KMS-11 (cell line): ENCODE measurements around the gene KYAT1.

Experiments used
- H2AFZ ChIP-seq: fragments of 200-600 bp; sonication (generic); 2 replicates; pipeline ENCODE4 v1.6.1; 2016; ENCODE audit warnings: antibody characterized with exemption, mixed run types, low read depth
- H3K27ac ChIP-seq: fragments of 200-600 bp; sonication (generic); 2 replicates; pipeline ENCODE4 v1.6.1; 2016; ENCODE audit warnings: mild to moderate bottlenecking, mixed run types
- H3K27me3 ChIP-seq: fragments of 200-600 bp; sonication (generic); 2 replicates; pipeline ENCODE4 v1.6.1; 2017; ENCODE audit warnings: mild to moderate bottlenecking, low read depth, mixed run types, moderate library complexity; ENCODE audit not compliant: insufficient read depth
- H3K36me3 ChIP-seq: fragments of 200-600 bp; sonication (generic); 2 replicates; pipeline ENCODE4 v1.6.1; 2017; ENCODE audit warnings: mild to moderate bottlenecking, mixed run types; ENCODE audit not compliant: insufficient read depth
- H3K4me1 ChIP-seq: fragments of 200-600 bp; sonication (generic); 2 replicates; pipeline ENCODE4 v1.6.1; 2016; ENCODE audit warnings: mild to moderate bottlenecking, low read depth, mixed run types; ENCODE audit not compliant: poor library complexity, severe bottlenecking
- H3K4me2 ChIP-seq: fragments of 200-600 bp; sonication (generic); 2 replicates; pipeline ENCODE4 v1.7.0; 2016; ENCODE audit warnings: mild to moderate bottlenecking, mixed run types
- H3K4me3 ChIP-seq: fragments of 200-600 bp; sonication (generic); IDR thresholded peaks from 2 replicates; pipeline ENCODE4 v1.6.1; 2017; ENCODE audit warnings: low read depth, low read length, mixed read lengths; ENCODE audit not compliant: insufficient read depth
- H3K79me2 ChIP-seq: fragments of 200-600 bp; sonication (generic); 2 replicates; pipeline ENCODE4 v1.6.1; 2016; ENCODE audit warnings: low read depth, mixed run types; ENCODE audit not compliant: insufficient read depth
- H3K9ac ChIP-seq: fragments of 200-600 bp; sonication (generic); 2 replicates; pipeline ENCODE4 v1.6.1; 2016; ENCODE audit warnings: mild to moderate bottlenecking, mixed run types
- H4K20me1 ChIP-seq: fragments of 200-600 bp; sonication (generic); 2 replicates; pipeline ENCODE4 v1.6.1; 2016; ENCODE audit warnings: mild to moderate bottlenecking, mixed run types; ENCODE audit not compliant: insufficient read depth
- CTCF ChIP-seq: fragments of 200-600 bp; sonication (generic); conservative IDR thresholded peaks from 2 replicates; pipeline ENCODE4 v1.6.1; 2017; ENCODE audit warnings: low read depth, mild to moderate bottlenecking, antibody characterized with exemption, low read length, moderate library complexity, mixed read lengths

KYAT1 gene

GRCh38 chr9:128881884-128882676 lies at the start of gene KYAT1, which contains the start of gene LRRC8A:
Gene KYAT1, minus strand, starts transcription at chr9:128881950. Its CDS starts 36,545 bp downstream, at chr9:128845405.
Gene LRRC8A, plus strand, starts transcription at chr9:128882133. Its CDS starts 25,032 bp downstream, at chr9:128907165.
- no peak within 1 kb of the TSS for H3K4me3 ChIP-seq

DNA sequence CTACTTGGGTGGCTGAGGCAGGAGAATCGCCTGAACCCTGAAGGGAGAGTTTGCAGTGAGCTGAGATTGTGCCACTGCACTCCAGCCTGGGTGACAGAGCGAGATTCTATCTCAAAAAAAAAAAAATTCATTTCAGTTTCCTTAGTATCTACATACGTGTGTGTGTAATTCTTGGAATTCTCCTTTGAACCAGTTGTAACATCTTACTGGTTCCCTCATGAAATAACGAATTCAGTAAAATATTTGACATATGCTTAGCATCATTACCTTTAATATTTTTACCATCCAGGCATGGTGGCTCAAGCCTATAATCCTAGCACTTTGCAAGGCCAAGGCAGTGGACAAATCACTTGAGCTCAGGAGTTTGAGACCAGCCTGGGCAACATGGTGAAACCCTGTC lies 47.8 kb upstream of the KYAT1 start:
- no peak overlapping the region for H2AFZ ChIP-seq
- no peaks in the 10 kb centered on the region for H3K36me3 ChIP-seq
- H3K4me2 ChIP-seq, result no peak overlapping the region
- no peaks in the 10 kb centered on the region for H3K79me2 ChIP-seq
- H4K20me1 ChIP-seq, result no peaks in the 10 kb centered on the region
- no peak for TF ChIP-seq CTCF
- no peaks in the 10 kb centered on the region for H3K4me1 ChIP-seq
- no peak overlapping the region for H3K9ac ChIP-seq
- H3K27me3 ChIP-seq, result no peaks in the 10 kb centered on the region
- H3K27ac ChIP-seq, result no peak overlapping the region
- H3K4me3 ChIP-seq, result no peak overlapping the region

More at GRCh38 chr9:128881884-128882676, at the start of gene KYAT1, which contains the start of gene LRRC8A:
- Histone ChIP-seq H3K79me2 (peaks cover 27% of the 10 kb centered on the region; the same call in 1 of the 2 replicates), H4K20me1 (no peaks in the 10 kb centered on the region), H3K27me3 (no peaks in the 10 kb centered on the region), H3K36me3 (no peaks in the 10 kb centered on the region), H2AFZ (peak within 1 kb of the TSS; percentile 83), H3K4me1 (peaks cover 10% of the 10 kb centered on the region), H3K27ac (peak within 1 kb of the TSS; percentile 65), H3K9ac (peak within 1 kb of the TSS; percentile 89), H3K4me2 (peak within 1 kb of the TSS; percentile 97)
- TF ChIP-seq CTCF, result no peak

- H3K27ac ChIP-seq, result no peak overlapping the region
- no peak for TF ChIP-seq CTCF
- no peak overlapping the region for H3K4me2 ChIP-seq
Measured at GRCh38 chr9:128928624-128929023, 46.9 kb upstream of the KYAT1 start.

DNA sequence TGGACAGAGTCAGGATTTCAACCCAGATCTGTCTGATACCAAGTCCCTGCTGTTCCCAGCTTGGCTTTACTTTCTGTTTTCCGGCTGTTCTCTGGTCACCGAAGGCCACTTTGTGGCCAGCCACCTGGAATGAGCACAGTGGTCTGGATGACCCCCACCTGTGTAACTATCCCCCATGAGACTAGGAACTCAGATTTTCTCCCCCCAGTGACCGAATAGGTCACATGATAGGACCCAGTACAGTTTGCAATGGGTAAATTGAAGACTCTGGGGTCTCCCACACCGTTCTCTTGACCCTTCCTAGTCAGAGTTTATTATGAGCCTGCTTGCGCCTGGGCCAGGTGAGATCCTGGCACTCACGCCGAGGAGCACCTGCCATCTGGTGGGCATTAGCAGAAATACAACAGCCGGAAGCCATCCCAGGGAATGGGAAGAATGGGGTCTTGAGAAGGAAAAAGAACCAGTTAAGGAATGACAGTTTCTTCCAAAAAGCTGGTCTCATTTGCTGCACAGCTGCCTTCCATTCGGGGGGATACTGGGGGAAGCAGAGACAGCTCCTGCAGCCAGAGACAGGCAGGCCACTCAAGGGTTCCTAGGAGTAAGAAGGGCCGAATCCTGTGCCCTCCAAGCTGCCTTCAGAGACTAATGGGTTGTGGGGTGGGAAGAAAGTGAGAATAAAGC lies 46.1 kb upstream of the KYAT1 start:
- peak overlapping the region; percentile 11; the same call in 1 of the 2 replicates for H2AFZ ChIP-seq
- H4K20me1 ChIP-seq, result no peaks in the 10 kb centered on the region
- no peak overlapping the region for H3K4me2 ChIP-seq
- H3K27ac ChIP-seq, result no peak overlapping the region
- H3K27me3 ChIP-seq, result no peaks in the 10 kb centered on the region
- H3K79me2 ChIP-seq, result no peaks in the 10 kb centered on the region
- H3K36me3 ChIP-seq, result no peaks in the 10 kb centered on the region
- TF ChIP-seq CTCF, result peak; percentile 94
- H3K4me3 ChIP-seq, result no peak overlapping the region
- H3K9ac ChIP-seq, result no peak overlapping the region
- H3K4me1 ChIP-seq, result no peaks in the 10 kb centered on the region

More at GRCh38 chr9:128928624-128929023, 46.9 kb upstream of the KYAT1 start:
- Histone ChIP-seq H3K27me3 (no peaks in the 10 kb centered on the region), H3K79me2 (no peaks in the 10 kb centered on the region), H2AFZ (no peak overlapping the region), H3K4me3 (no peak overlapping the region), H3K4me1 (no peaks in the 10 kb centered on the region), H3K9ac (no peak overlapping the region), H4K20me1 (no peaks in the 10 kb centered on the region), H3K36me3 (no peaks in the 10 kb centered on the region)
